HG03342 (cell line): ENCODE results near the gene CRELD2.
A peak's percentile ranks its signal among the peaks of the same experiment; 100 is the strongest.

Experiments used
- ATAC-seq: cut with Tn5 transposase; IDR thresholded peaks from one replicate; pipeline ENCODE4 v1.9.1; 2021; ENCODE audit warnings: mild to moderate bottlenecking, moderate library complexity; ENCODE audit not compliant: unreplicated experiment

The CRELD2 gene

GRCh38 chr22:49917974-49918910, at the start of gene CRELD2, which contains the start of gene ALG12:
CRELD2 (plus strand) TSS chr22:49918634; CDS start chr22:49918770, 136 bp downstream.
ALG12 (minus strand) TSS chr22:49918438; CDS start chr22:49913765, 4,673 bp downstream.
- peak; percentile 85 for ATAC-seq

DNA sequence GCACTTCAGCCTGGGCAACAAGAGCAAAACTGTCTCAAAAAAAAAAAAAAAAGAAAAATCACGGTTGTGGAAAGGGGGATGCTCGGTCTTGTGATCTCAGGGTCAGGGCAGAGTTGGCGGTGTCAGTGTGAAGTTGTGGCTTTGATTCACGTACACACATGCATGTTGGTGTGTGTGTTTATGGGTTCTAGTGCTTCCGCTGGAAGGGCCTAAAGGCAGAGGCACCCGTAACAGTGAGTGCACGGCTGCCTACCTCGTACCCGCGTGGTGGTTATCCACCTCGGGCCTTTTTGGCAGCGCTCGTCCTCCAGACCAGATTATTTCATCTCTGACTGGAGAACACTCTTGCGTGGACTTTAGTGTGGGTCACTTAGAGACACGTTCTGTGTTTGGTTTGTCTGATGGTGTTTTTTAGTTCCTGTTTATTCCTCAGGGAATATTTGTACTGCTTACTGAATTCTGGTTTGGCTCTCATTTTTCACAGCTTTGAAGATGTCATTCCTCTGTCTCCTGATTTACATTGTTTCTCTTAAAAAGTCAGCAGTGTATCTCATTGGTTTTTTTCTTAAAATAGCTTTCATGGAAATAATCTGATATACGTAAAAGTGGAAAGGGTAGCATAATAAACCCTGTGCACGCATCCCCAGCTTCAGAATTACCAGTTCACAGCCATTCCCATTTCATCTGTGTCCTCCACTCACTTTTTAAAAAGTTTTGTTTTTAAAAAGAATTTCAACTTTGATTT, 49.2 kb upstream of the CRELD2 start:
- no peak for ATAC-seq

- ATAC-seq = no peak
Measured at GRCh38 chr22:49869845-49870712, 48.4 kb upstream of the CRELD2 start.

- ATAC-seq = no peak
Measured at GRCh38 chr22:49871482-49871881, 47.0 kb upstream of the CRELD2 start.

- no peak for ATAC-seq
Measured at GRCh38 chr22:49872347-49872746, 46.1 kb upstream of the CRELD2 start.

GRCh38 chr22:49873228-49873940, 45.0 kb upstream of the CRELD2 start:
- no peak for ATAC-seq

DNA sequence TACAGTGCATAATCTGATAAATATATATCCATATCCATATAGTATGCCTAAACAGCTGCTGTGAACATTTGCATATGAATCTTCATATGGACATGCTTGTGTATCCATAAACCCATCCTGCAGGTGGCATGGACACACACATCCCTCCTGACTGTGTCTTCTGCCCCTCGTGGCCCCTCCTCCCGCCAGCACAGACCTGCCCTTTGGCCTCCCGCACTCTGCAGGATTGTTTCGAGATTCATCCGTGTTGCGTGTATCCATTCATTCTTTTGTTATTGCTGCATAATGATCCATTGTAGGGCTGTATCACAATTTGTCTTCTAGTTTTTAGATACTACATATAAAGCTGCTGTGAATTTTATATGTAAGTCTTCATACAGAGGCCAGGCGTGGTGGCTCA, 40.8 kb upstream of the CRELD2 start:
- no peak for ATAC-seq

- ATAC-seq = no peak
Measured at GRCh38 chr22:49878206-49878605, 40.2 kb upstream of the CRELD2 start.

DNA sequence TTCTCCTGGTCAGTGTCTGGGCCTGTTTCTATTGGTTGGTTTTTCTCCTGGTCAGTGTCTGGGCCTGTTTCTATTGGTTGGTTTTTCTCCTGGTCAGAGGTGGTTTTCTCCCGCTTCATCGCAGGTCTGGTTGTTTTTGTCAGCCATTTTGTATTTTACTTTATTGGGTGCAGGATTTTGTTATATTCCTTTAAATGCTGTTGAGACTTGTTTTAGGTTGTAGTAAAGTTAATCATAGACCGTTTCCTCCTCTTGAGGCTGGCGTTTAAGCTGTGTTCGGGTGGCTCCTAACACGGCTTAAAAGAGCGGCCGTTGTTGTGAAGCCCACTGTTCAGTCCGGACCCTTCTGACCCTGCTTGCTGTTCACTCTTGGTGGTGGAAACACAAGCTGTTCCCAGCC, 38.6 kb upstream of the CRELD2 start:
- ATAC-seq = no peak

- no peak for ATAC-seq
Measured at GRCh38 chr22:49880281-49880680, 38.2 kb upstream of the CRELD2 start.

DNA sequence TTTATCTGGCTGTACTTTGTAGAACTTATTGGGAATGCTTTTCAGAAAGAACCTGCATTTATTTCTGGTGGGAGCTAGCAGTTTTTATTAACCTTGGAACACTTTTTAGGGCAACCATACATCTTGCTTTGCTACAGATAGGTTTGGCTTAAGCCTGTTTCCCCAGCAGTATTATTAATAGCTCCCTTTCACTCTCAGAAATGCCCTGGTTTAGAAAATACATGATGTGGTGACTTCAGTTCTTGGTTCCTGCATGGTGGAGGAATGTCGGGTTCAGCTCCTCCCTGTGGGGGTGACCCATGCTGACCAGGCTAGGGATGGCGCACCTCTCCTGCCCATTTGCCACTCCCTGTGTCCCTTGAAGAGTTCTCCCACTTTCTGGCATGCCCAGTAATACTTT, 36.6 kb upstream of the CRELD2 start:
- ATAC-seq = no peak

DNA sequence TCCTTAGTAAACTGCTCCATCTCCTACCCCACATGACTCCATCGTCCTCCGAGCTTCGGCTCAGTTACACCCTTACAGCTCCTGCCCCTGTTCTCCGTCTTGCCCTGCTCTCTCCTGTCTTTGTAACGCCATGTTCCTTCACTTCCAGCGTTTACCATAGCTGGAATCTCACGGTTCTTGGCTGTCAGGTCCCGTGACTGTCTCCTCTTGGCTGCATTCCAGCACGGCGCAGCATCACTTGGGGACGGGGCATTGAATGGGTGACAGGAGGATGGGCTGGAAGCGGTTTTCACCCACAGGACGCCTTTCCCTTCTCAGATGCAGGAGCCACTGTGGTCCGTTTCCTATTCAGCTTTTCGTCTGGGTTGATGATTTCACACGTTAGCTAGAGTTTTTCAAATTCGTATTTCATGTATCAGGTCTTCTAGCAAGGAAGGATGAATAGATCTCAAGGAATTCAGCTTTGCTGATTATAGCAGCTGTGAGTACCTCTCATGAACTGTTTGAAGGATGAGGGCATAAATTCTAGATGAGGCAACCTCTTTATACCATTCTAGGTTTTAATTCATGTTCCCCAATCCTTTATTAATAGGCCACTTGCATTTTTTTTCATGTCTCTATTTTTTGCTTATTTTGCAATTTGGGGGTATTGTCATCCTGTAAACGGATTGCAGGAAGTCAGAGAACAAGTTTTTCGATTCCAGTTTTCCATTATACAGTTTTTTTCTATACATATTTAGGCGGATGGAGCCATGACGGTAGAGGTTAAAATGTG, 35.7 kb upstream of the CRELD2 start:
- no peak for ATAC-seq

DNA sequence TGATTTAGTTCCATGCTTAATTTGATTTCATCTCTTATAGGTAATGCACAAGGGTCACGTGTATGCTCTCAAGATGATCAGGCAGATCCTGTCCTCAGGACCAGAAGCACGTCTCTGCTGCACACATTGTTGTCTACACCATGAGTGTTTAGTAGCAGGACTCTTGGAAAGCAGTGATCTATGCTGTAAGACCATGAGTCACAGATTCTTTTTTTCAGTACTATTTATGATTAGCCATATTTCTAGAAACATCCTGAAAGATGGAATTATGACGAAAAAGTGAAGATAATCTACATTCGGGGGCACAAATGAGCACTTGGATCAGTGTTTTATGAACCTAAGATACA, 35.2 kb upstream of the CRELD2 start:
- no peak for ATAC-seq

- ATAC-seq = no peak
Measured at GRCh38 chr22:49884075-49884474, 34.4 kb upstream of the CRELD2 start.

GRCh38 chr22:49884503-49885260, 33.8 kb upstream of the CRELD2 start:
- ATAC-seq = no peak

GRCh38 chr22:49885281-49885680, 33.2 kb upstream of the CRELD2 start:
- ATAC-seq = no peak

DNA sequence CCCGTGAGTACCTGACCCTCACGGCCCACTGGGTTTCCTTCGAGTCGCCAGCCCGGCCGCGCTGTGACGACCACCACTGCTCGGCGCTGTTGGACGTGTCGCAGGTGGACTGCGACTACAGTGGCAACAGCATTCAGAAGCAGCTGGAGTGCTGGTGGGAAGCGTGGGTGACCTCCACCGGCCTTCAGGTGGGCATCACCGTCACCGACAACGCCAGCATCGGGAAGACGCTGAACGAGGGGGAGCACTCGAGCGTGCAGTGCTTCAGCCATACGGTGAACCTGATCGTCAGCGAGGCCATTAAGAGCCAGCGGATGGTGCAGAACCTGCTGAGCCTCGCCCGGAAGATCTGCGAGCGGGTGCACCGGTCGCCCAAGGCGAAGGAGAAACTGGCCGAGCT, 32.6 kb upstream of the CRELD2 start:
- ATAC-seq = no peak

- no peak for ATAC-seq
Measured at GRCh38 chr22:49886346-49887063, 31.9 kb upstream of the CRELD2 start.
